CD4-positive, alpha-beta T cell treated with Interleukin-15 for 1 hour (primary cell): ENCODE measurements around the gene RAB11FIP4.
A peak's percentile ranks its signal among the peaks of the same experiment; 100 is the strongest.

Source experiments
- DNase-seq: peaks from one replicate; pipeline ENCODE4 v3.0.0-alpha.2; 2020

Gene RAB11FIP4

GRCh38 chr17:31573861-31574260, 182.4 kb downstream of the RAB11FIP4 start:
- no peak for DNase-seq

- no peak for DNase-seq
Measured at GRCh38 chr17:31574458-31574857, 183.0 kb downstream of the RAB11FIP4 start.

GRCh38 chr17:31575043-31575442, 183.6 kb downstream of the RAB11FIP4 start:
- DNase-seq = no peak

- DNase-seq = no peak
Measured at GRCh38 chr17:31579265-31579664, 187.8 kb downstream of the RAB11FIP4 start.

GRCh38 chr17:31580316-31580705, 188.8 kb downstream of the RAB11FIP4 start:
- DNase-seq = no peak

DNA sequence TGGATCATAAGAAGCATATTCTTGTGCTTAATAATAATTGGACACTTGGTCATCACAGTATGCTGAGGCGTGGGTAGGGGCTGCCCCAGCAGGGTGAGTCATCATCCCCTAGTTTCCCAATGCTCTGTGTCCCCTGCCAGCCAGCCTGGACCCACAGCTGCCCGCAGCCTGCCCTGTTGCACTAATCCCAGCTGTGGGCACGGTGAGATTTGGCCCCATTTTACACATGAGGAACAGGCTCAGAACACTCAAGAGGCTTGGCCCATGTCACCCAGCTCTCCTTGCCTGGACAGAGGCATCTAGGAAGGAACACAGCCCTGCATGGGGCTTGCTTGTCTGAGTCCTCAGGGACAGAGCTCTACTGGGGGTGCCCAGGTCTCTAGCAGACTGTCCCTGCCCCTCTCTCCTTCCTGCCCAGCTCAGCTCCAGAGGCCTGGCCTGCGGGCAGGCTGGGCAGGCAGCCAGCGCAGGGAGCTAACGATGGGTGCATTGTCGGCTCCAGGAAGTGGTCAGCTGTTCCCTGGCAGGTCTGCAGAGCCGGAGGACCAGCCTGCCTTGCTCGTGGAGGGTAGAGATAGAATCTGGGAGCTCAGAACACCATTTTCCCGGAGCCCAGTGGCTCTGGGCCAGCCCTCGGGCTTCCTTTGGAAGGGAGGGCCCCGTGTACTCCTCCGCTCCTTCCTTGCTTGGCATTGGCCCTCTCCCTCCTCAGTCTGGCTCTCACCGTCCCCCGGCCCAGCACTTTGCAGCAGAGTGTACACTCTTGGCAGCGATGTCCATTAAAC, 189.4 kb downstream of the RAB11FIP4 start:
- peak; percentile 69 for DNase-seq

GRCh38 chr17:31581491-31581890, 190.0 kb downstream of the RAB11FIP4 start:
- DNase-seq = no peak

DNA sequence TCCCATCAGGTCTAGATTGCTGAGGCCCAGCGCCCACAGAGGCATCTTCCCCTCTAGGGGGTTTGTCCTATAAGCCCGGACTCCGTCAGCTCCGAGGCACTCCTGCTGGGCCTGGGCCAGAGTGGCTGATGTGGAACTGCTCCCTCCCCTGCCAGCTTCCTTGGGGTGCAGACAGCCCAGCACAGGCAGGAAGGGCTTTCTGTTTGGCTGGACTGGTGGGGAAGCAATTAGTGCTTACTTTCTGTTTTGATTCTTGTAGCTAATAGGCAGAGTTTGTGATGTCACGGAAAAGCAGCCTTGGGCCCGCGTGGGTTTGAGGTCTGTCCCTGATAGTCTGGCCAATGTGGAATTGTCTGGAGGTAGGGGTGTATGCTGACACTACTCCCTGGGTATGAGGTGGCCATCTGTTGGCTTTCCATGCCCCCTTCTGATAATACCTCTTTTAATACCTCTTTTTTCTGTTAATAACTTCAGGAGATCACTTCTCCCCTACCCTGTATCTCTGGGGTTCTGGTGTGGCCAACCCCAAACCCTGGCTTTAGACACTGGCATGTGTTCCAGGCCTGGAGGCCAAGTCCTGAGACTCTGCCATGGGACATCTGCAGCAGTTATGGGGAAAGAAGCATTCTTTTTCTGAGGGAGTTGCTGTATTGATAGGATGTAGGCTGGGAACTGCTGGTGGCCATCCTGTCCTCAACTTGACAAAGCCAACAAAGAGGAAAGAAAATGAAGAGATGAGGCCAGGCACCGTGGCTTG, 190.9 kb downstream of the RAB11FIP4 start:
- DNase-seq = peak; percentile 60

- no peak for DNase-seq
Measured at GRCh38 chr17:31583772-31584356, 192.4 kb downstream of the RAB11FIP4 start.

- DNase-seq = no peak
Measured at GRCh38 chr17:31584438-31585279, 193.2 kb downstream of the RAB11FIP4 start.

GRCh38 chr17:31585280-31585630, 193.8 kb downstream of the RAB11FIP4 start:
- no peak for DNase-seq

DNA sequence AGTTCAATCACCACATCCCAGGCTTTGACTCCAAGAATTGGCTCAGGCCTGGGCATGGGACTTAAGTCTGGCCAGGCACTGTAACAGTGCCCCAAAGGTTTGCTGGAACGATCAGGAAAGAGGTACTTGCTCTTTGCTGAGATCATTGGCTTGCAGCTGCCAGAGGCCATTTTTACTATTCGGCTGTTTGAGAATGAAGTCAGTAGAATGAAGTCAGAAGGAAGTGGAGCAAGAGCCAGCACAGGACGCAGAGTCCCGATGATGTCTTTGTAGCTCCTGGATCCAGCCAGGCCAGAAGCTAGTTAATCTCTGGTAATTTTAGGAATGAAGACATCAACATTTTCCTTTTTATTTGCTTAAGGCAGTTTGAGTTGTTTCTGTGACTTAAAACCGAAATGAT, 195.5 kb downstream of the RAB11FIP4 start:
- DNase-seq = no peak

- no peak for DNase-seq
Measured at GRCh38 chr17:31587462-31587861, 196.0 kb downstream of the RAB11FIP4 start.
